ENCODE results near the gene FBXW11. TPM values are rescaled to one million over a fixed set of nuclear protein-coding genes. Genes with fewer than 3 reads are reported as not detected.

The FBXW11 gene
- total and polyA plus RNA-seq, 2 of the 8 experiments (the other 6 are each of a cell fraction or from before 2014, with no cell fraction given), result 45.0 to 75.6 TPM

GRCh38 chr5:171855265-171855664, 151.2 kb downstream of the FBXW11 start:
- WGBS, 2 experiments (ENCODE audit: extremely low coverage in 1 of 2, insufficient coverage in 1 of 2, insufficient read length in 1 of 2, insufficient replicate concordance in 2 of 2, low coverage in 1 of 2, low lambda C conversion rate in 2 of 2, missing lambda C conversion rate in 1 of 2), result 94% methylated on average over 3 of the region's 3 CpGs; no CpG with 5 or more reads in 1 of the 2 experiments
- Histone ChIP-seq H3K56ac (replicated peaks; ENCODE audit: insufficient read length, low read depth, low read length) (no peak overlapping the region), H2BK20ac (ENCODE audit: low read length) (no peak overlapping the region), H3K4me3 (ENCODE audit: extremely low read depth in 1 of 4, insufficient read depth in 2 of 4, low read depth in 3 of 4, low read length in 4 of 4) (no peak overlapping the region), H3K23me2 (ENCODE audit: low read depth, low read length) (no peaks in the 10 kb centered on the region), H3K23ac (ENCODE audit: insufficient read length) (no peak overlapping the region), H3K79me1 (ENCODE audit: low read depth, low read length) (no peaks in the 10 kb centered on the region), H3K79me2 (ENCODE audit: control insufficient read depth in 1 of 2, insufficient read depth in 2 of 2, low read length in 2 of 2) (no peaks in the 10 kb centered on the region), H4K20me1 (replicated peaks in 1 of 2; ENCODE audit: control insufficient read depth in 1 of 2, insufficient read depth in 2 of 2, low read length in 2 of 2) (peaks cover 0 to 2% of the 10 kb centered on the region in 2 experiments), H3K9ac (replicated peaks in 1 of 4; ENCODE audit: extremely low read depth in 1 of 4, low read depth in 3 of 4, low read length in 3 of 4) (no peak overlapping the region), H2BK120ac (replicated peaks; ENCODE audit: low read depth, low read length) (no peak overlapping the region), H2BK15ac (ENCODE audit: low read length) (no peak overlapping the region), H3K4ac (replicated peaks; ENCODE audit: insufficient read length, low read depth, low read length) (no peak overlapping the region), H3K36me3 (ENCODE audit: control insufficient read depth in 2 of 4, insufficient read depth in 4 of 4, low read length in 3 of 4) (no peaks in the 10 kb centered on the region), H2AFZ (ENCODE audit: low read length) (no peak overlapping the region), H3K4me1 (replicated peaks in 1 of 4; ENCODE audit: control insufficient read depth in 3 of 4, insufficient read depth in 4 of 4, low read length in 3 of 4) (peaks cover 0 to 9% (median 4%) of the 10 kb centered on the region in 4 experiments; a peak in 6 of 7 replicates), H3K9me3 (ENCODE audit: insufficient read depth in 2 of 2, low read depth in 1 of 2, low read length in 1 of 2) (no peaks in the 10 kb centered on the region), H3K27me3 (replicated peaks in 1 of 4; ENCODE audit: control insufficient read depth in 3 of 4, extremely low read depth in 1 of 4, insufficient read depth in 3 of 4, low read length in 3 of 4) (no peaks in the 10 kb centered on the region), H3K18ac (ENCODE audit: extremely low read depth, low read length) (no peak overlapping the region), H3K4me2 (ENCODE audit: insufficient read depth in 1 of 2, low read depth in 2 of 2, low read length in 2 of 2) (no peak overlapping the region), H2AK5ac (ENCODE audit: low read depth, low read length) (no peak overlapping the region), H2BK12ac (ENCODE audit: low read depth, low read length) (no peak overlapping the region), H3K14ac (ENCODE audit: insufficient read length) (no peak overlapping the region), H2BK5ac (ENCODE audit: low read depth, low read length) (no peak overlapping the region), H3K27ac (ENCODE audit: low read depth, low read length) (no peak overlapping the region), H4K8ac (ENCODE audit: extremely low read depth, insufficient read depth, low read length) (no peak overlapping the region), H4K91ac (replicated peaks; ENCODE audit: insufficient read length, low read length) (no peak overlapping the region), H4K5ac (ENCODE audit: insufficient read length, low read depth, low read length) (no peak overlapping the region)
- no peak for FAIRE-seq
- no peak for TF ChIP-seq EGR1 (IDR thresholded peaks at IDR 0.05; ENCODE audit: borderline replicate concordance, low read depth, low read length)
- no peak for TF ChIP-seq RNF2 (IDR thresholded peaks at IDR 0.05; ENCODE audit: borderline replicate concordance, low read depth, low read length, missing control alignments, poor library complexity, severe bottlenecking)
- TF ChIP-seq NRF1 (IDR thresholded peaks at IDR 0.05; ENCODE audit: low read depth, low read length), result no peak
- TF ChIP-seq TEAD4 (IDR thresholded peaks at IDR 0.05; ENCODE audit: low read depth, low read length), result no peak
- TF ChIP-seq JUN (IDR thresholded peaks at IDR 0.05; ENCODE audit: low read depth, low read length), result no peak
- TF ChIP-seq ASH2L (IDR thresholded peaks at IDR 0.05; ENCODE audit: low read length), result no peak
- TF ChIP-seq POLR2AphosphoS5 (IDR thresholded peaks at IDR 0.05; ENCODE audit: low read depth, low read length), result no peak
- ChIA-PET CTCF (ENCODE audit: partially characterized antibody) (interaction anchor here (5.9 to 7.1 kb wide), 2 partner anchors 10 to 370 kb away, joined by 24 to 81 read pairs; no protein-coding TSS in a partner anchor), POLR2A (ENCODE audit: partially characterized antibody) (no interaction called here)
- DNase-seq (ENCODE audit: low read depth in 1 of 2, low spot score in 2 of 2), result no peak

Data from H1 (cell line).